ENCODE data around the gene RAB3GAP1. TPM values are rescaled to one million over a fixed set of nuclear protein-coding genes. Genes with fewer than 3 reads are reported as not detected.

Gene RAB3GAP1
- polyA plus RNA-seq, 1 of the 3 experiments (the other 2 are of a cell fraction): 10.9 TPM

- no peak overlapping the region for H3K4me2 ChIP-seq
- TF ChIP-seq FOXM1 (IDR thresholded peaks at IDR 0.05; ENCODE audit: low read depth): no peak
- TF ChIP-seq GATA2 (CRISPR knock-in tag; IDR thresholded peaks at IDR 0.05): no peak
- no peak for TF ChIP-seq ZBTB33 (IDR thresholded peaks at IDR 0.05; ENCODE audit: borderline replicate concordance, low read depth)
- peaks cover 84% of the 10 kb centered on the region for H3K79me2 ChIP-seq (ENCODE audit: insufficient read depth)
Measured at GRCh38 chr2:135078417-135078816, 26.3 kb downstream of the RAB3GAP1 start.

GRCh38 chr2:135086222-135086621 is 34.1 kb downstream of the RAB3GAP1 start:
- no peaks in the 10 kb centered on the region for H3F3A ChIP-seq (replicated peaks; ENCODE audit: insufficient read depth)
- no peak overlapping the region for H3K27ac ChIP-seq (ENCODE audit: low read depth in 2 of 2, low read length in 1 of 2)
- no peaks in the 10 kb centered on the region for H3K9me3 ChIP-seq
- CTCF ChIA-PET: interaction anchor here (1.4 kb wide), 1 partner anchor 40 kb away, joined by 3 read pairs; no protein-coding TSS in a partner anchor
- H3K36me3 ChIP-seq (replicated peaks in 1 of 2; ENCODE audit: control insufficient read depth in 1 of 2, insufficient read depth in 2 of 2, low read length in 1 of 2): peaks cover 2 to 41% of the 10 kb centered on the region in 2 experiments
- no peaks in the 10 kb centered on the region; a peak in 1 of 4 replicates for H3K4me1 ChIP-seq (ENCODE audit: control insufficient read depth in 1 of 2, insufficient read depth in 2 of 2, low read depth in 1 of 2, low read length in 1 of 2)
- no peak overlapping the region for H3K9ac ChIP-seq
- H3K4me3 ChIP-seq (ENCODE audit: low read depth in 2 of 2, low read length in 1 of 2): no peak overlapping the region
- no peak for DNase-seq
- WGBS (ENCODE audit: low lambda C conversion rate): 97% methylated on average over 2 of the region's 2 CpGs
- no peaks in the 10 kb centered on the region for H3K9me2 ChIP-seq
- POLR2A ChIA-PET: no interaction called here
- TF ChIP-seq RAD21 (IDR thresholded peaks at IDR 0.05; ENCODE audit: low read length) (no peak), PBX3 (IDR thresholded peaks at IDR 0.05) (no peak), USF2 (IDR thresholded peaks at IDR 0.05; ENCODE audit: borderline replicate concordance, low read depth, low read length) (no peak), RCOR1 (IDR thresholded peaks at IDR 0.05; ENCODE audit: low read length) (no peak), RXRA (IDR thresholded peaks at IDR 0.05; ENCODE audit: borderline replicate concordance, low read depth) (no peak), REST (IDR thresholded peaks at IDR 0.05; ENCODE audit: low read depth, low read length) (no peak), GATA2 (CRISPR knock-in tag; IDR thresholded peaks at IDR 0.05) (no peak), USF1 (IDR thresholded peaks at IDR 0.05; ENCODE audit: borderline replicate concordance, low read depth) (no peak), TCF12 (IDR thresholded peaks at IDR 0.05) (no peak), CTCF (IDR thresholded peaks at IDR 0.05) (no peak), MAX (IDR thresholded peaks at IDR 0.05; ENCODE audit: low read depth) (no peak), SMC3 (IDR thresholded peaks at IDR 0.05; ENCODE audit: low read depth, low read length) (no peak)
- H3K27me3 ChIP-seq (ENCODE audit: insufficient read depth): no peaks in the 10 kb centered on the region
- 0 out of 2 replicates have a peak, but pooled peaks cover 4% of the 10 kb centered on the region for H4K20me1 ChIP-seq (ENCODE audit: insufficient read depth)
- H2AFZ ChIP-seq (ENCODE audit: low read depth): no peak overlapping the region
- H3K79me2 ChIP-seq (ENCODE audit: insufficient read depth): peaks cover 89% of the 10 kb centered on the region
- H3K4me2 ChIP-seq: no peak overlapping the region

More at GRCh38 chr2:135078417-135078816, 26.3 kb downstream of the RAB3GAP1 start:
- Histone ChIP-seq H3K4me3 (ENCODE audit: low read depth in 2 of 2, low read length in 1 of 2) (no peak overlapping the region), H3K9me2 (0 out of 2 replicates have a peak, but pooled peaks cover 3% of the 10 kb centered on the region), H3F3A (replicated peaks; ENCODE audit: insufficient read depth) (peaks cover 15% of the 10 kb centered on the region), H3K9ac (no peak overlapping the region), H3K27me3 (ENCODE audit: insufficient read depth) (no peaks in the 10 kb centered on the region), H3K4me1 (ENCODE audit: control insufficient read depth in 1 of 2, insufficient read depth in 2 of 2, low read depth in 1 of 2, low read length in 1 of 2) (no peaks in the 10 kb centered on the region), H4K20me1 (ENCODE audit: insufficient read depth) (0 out of 2 replicates have a peak, but pooled peaks cover 3% of the 10 kb centered on the region), H3K36me3 (replicated peaks in 1 of 2; ENCODE audit: control insufficient read depth in 1 of 2, insufficient read depth in 2 of 2, low read length in 1 of 2) (peaks cover 2 to 40% of the 10 kb centered on the region in 2 experiments), H3K27ac (ENCODE audit: low read depth in 2 of 2, low read length in 1 of 2) (no peak overlapping the region), H2AFZ (ENCODE audit: low read depth) (no peak overlapping the region), H3K9me3 (no peaks in the 10 kb centered on the region)
- CTCF ChIA-PET: no interaction called here
- no peak for DNase-seq
- POLR2A ChIA-PET: no interaction called here

Measured in SK-N-SH (cell line).